GM12891 (cell line): ENCODE measurements around the gene STMN3.

Experiments
- PAX5 ChIP-seq: IDR thresholded peaks from 2 replicates; pipeline ENCODE4 v1.6.1; 2011; ENCODE audit warnings: low read length, moderate library complexity, mild to moderate bottlenecking; ENCODE audit not compliant: insufficient read depth, severe bottlenecking
- POLR2A ChIP-seq: IDR thresholded peaks from 2 replicates; pipeline ENCODE4 v1.6.1; 2011; ENCODE audit warnings: low read depth, low read length, control low read depth
- POLR2AphosphoS5 ChIP-seq: IDR thresholded peaks from 2 replicates; pipeline ENCODE4 v1.6.1; 2011; ENCODE audit warnings: low read depth, low read length, control low read depth
- POU2F2 ChIP-seq: IDR thresholded peaks from 2 replicates; pipeline ENCODE4 v1.6.1; 2011; ENCODE audit warnings: low read depth, mild to moderate bottlenecking, control low read depth, low read length, moderate library complexity
- SPI1 ChIP-seq: IDR thresholded peaks from 2 replicates; pipeline ENCODE4 v1.6.1; 2011; ENCODE audit warnings: low read depth, low read length, control low read depth
- TAF1 ChIP-seq: IDR thresholded peaks from 2 replicates; pipeline ENCODE4 v1.6.1; 2011; ENCODE audit warnings: low read depth, low read length, control low read depth

- TF ChIP-seq POLR2A (no peak), POLR2AphosphoS5 (peak; percentile 55; the same call in 1 of the 2 replicates), TAF1 (no peak), PAX5 (no peak), SPI1 (no peak), POU2F2 (no peak)
Observed at GRCh38 chr20:63696628-63697356, 43.6 kb upstream of the STMN3 start, which contains the start of gene TNFRSF6B.
